HepG2 (cell line): ENCODE data around the gene ATG9A. TPM values are rescaled to one million over a fixed set of nuclear protein-coding genes. Genes with fewer than 3 reads are reported as not detected.

Experiments
- DDIT3 ChIP-seq: sonication (generic); formaldehyde crosslinking; IDR thresholded peaks from 2 replicates; pipeline ENCODE4 v1.4.0; 2020; ENCODE audit warnings: mild to moderate bottlenecking, missing genetic modification reagents
- HNF1B ChIP-seq: sonication (generic); formaldehyde crosslinking; IDR thresholded peaks from 2 replicates; pipeline ENCODE4 v1.5.1; 2020; ENCODE audit warnings: mild to moderate bottlenecking, moderate library complexity, missing genetic modification reagents
- HNRNPUL1 ChIP-seq: fragments of 200-400 bp; formaldehyde crosslinking; IDR thresholded peaks from 2 replicates; pipeline ENCODE4 v1.6.1; 2017; ENCODE audit warnings: low read depth, mild to moderate bottlenecking, low read length, moderate library complexity
- KMT2A ChIP-seq: sonication (generic); formaldehyde crosslinking; IDR thresholded peaks from 2 replicates; pipeline ENCODE4 v1.4.0; 2020; ENCODE audit warnings: missing genetic modification reagents
- NR0B2 ChIP-seq: sonication (generic); formaldehyde crosslinking; IDR thresholded peaks from 2 replicates; pipeline ENCODE4 v1.4.0; 2020; ENCODE audit warnings: mild to moderate bottlenecking, missing genetic modification reagents
- RFX3 ChIP-seq: IDR thresholded peaks from 2 replicates; pipeline ENCODE4 v1.6.1; 2016; ENCODE audit warnings: missing biosample characterization, missing genetic modification reagents
- SNAI1 ChIP-seq: sonication (generic); formaldehyde crosslinking; IDR thresholded peaks from 2 replicates; pipeline ENCODE4 v1.5.0; 2020; ENCODE audit warnings: mild to moderate bottlenecking, missing genetic modification reagents, borderline replicate concordance
- SOX5 ChIP-seq: IDR thresholded peaks from 2 replicates; pipeline ENCODE4 v1.6.1; 2016; ENCODE audit warnings: borderline replicate concordance
- SP1 ChIP-seq, 2 experiments: fragments of 450-650 bp in 1 of 2; sonication (generic) in 1 of 2; formaldehyde crosslinking in 1 of 2; IDR thresholded peaks; 2 replicates each; pipeline versions ENCODE4 v1.4.0 to v1.6.1; 2016 to 2020; ENCODE audit warnings: missing genetic modification reagents in 1 of 2
- TEAD3 ChIP-seq: optimal IDR thresholded peaks from 2 replicates; pipeline ENCODE3; 2016; ENCODE audit warnings: borderline replicate concordance
- ZHX2 ChIP-seq, 2 experiments: sonication (generic) in 1 of 2; formaldehyde crosslinking in 1 of 2; IDR thresholded peaks; 2 replicates each; pipeline versions ENCODE4 v1.6.1 to v1.9.0; 2014 to 2022; ENCODE audit warnings: antibody characterized with exemption in 1 of 2, borderline replicate concordance in 1 of 2, inconsistent platforms in 1 of 2, low read depth in 1 of 2, missing genetic modification reagents in 1 of 2
- ZNF101 ChIP-seq: sonication (generic); formaldehyde crosslinking; IDR thresholded peaks from 2 replicates; pipeline ENCODE4 v1.4.0; 2020; ENCODE audit warnings: mild to moderate bottlenecking, low read depth, missing genetic modification reagents, borderline replicate concordance
- ZNF333 ChIP-seq: sonication (generic); formaldehyde crosslinking; IDR thresholded peaks from 2 replicates; pipeline ENCODE4 v1.4.0; 2020; ENCODE audit warnings: mild to moderate bottlenecking, missing genetic modification reagents, borderline replicate concordance
- ZNF567 ChIP-seq: sonication (generic); formaldehyde crosslinking; IDR thresholded peaks from 2 replicates; pipeline ENCODE4 v1.8.1; 2023; ENCODE audit warnings: mild to moderate bottlenecking, missing genetic modification reagents, borderline replicate concordance
- ZNF644 ChIP-seq: IDR thresholded peaks from 2 replicates; pipeline ENCODE4 v1.6.1; 2016; ENCODE audit warnings: low read depth
- ZNF720 ChIP-seq: sonication (generic); formaldehyde crosslinking; IDR thresholded peaks from 2 replicates; pipeline ENCODE4 v1.4.0; 2020; ENCODE audit warnings: missing genetic modification reagents
- ZNF724P ChIP-seq: sonication (generic); formaldehyde crosslinking; IDR thresholded peaks from 2 replicates; pipeline ENCODE4 v1.8.0; 2022; ENCODE audit warnings: missing genetic modification reagents, borderline replicate concordance
- ZSCAN12 ChIP-seq: sonication (generic); formaldehyde crosslinking; IDR thresholded peaks from 2 replicates; pipeline ENCODE4 v1.9.0; 2021; ENCODE audit warnings: mild to moderate bottlenecking, missing genetic modification reagents
- polyA plus RNA-seq, 8 experiments: library from polyadenylated mRNA; depleted of rRNA in 3 of 8; stranded (reverse) in 7 of 8; unstranded in 1 of 8; fragments of >200 nt; fragmentation: Illumina TruSeq in 4 of 8; extraction: Trizol in 4 of 8; gene quantifications; 2 replicates each; pipeline versions ENCODE4 v1.2.1 to v1.2.3, GENCODE V29; 2011 to 2016; ENCODE audit warnings: low read depth in 4 of 8, missing spikeins in 1 of 8, mixed read lengths in 1 of 8; ENCODE audit not compliant: insufficient read depth in 1 of 8
- total RNA-seq, 5 experiments: library from RNA; depleted of rRNA; stranded (reverse); fragments of >200 nt; fragmentation: Illumina TruSeq; extraction: Trizol; gene quantifications; 2 replicates each; pipeline ENCODE4 v1.2.3, GENCODE V29; 2016; ENCODE audit warnings: low read depth in 1 of 5
- TF ChIP-seq, protein P1 (sequence below): sonication (generic); formaldehyde crosslinking; conservative IDR thresholded peaks from 2 replicates; pipeline ENCODE4 v1.8.1; 2023; ENCODE audit warnings: missing genetic modification reagents

Gene ATG9A
- total and polyA plus RNA-seq, 2 of the 13 experiments (the other 11 are each of a cell fraction or from before 2014, with no cell fraction given), result 35.0 to 131 TPM

DNA sequence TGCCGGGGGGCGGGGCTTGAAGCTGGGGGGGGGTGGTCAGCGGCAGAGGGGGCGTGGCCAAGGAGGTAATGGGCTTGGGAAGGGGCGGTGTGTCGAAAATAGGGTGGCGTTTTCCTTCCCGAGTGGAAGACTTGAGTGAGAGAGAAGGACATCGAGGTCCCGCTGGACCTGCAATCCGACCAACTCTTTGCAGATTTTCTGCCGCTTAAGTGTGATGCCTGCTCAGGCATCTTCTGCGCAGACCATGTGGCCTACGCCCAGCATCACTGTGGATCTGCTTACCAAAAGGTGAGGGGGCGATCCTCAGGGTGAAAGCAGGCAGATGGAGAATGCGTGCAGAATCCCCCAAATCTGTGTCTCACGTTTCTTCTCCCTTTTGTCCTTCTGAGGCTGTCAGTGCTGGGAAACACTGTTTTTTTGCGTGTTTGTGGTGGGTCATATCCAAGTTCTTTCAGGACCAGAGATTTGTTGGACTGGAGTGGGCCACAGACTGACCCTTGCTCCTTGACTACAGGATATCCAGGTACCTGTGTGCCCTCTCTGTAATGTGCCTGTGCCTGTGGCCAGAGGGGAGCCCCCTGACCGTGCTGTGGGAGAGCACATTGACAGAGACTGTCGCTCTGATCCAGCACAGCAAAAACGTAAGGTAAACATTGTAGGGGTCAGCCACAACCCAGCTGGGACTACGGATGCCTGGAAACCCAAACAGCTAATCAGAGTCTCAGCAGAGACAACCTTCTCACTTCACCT lies 22.1 kb downstream of the ATG9A start (continued):
- TF ChIP-seq ZHX2 (IDR thresholded peaks at IDR 0.05; ENCODE audit: low read depth), result 0 out of 2 replicates have a peak, but pooled peaks have one; percentile 8
- no peak for TF ChIP-seq ZHX2 (CRISPR knock-in tag; IDR thresholded peaks at IDR 0.05; ENCODE audit: borderline replicate concordance)
- no peak for TF ChIP-seq RFX3
- TF ChIP-seq SP1 (IDR thresholded peaks at IDR 0.05), result no peak
- TF ChIP-seq SP1 (CRISPR knock-in tag; IDR thresholded peaks at IDR 0.05), result peak; percentile 54
- TF ChIP-seq, protein P1, sequence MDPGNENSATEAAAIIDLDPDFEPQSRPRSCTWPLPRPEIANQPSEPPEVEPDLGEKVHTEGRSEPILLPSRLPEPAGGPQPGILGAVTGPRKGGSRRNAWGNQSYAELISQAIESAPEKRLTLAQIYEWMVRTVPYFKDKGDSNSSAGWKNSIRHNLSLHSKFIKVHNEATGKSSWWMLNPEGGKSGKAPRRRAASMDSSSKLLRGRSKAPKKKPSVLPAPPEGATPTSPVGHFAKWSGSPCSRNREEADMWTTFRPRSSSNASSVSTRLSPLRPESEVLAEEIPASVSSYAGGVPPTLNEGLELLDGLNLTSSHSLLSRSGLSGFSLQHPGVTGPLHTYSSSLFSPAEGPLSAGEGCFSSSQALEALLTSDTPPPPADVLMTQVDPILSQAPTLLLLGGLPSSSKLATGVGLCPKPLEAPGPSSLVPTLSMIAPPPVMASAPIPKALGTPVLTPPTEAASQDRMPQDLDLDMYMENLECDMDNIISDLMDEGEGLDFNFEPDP, result no peak
- TF ChIP-seq ZNF720 (CRISPR knock-in tag), result no peak
- TF ChIP-seq SNAI1 (CRISPR knock-in tag), result 0 out of 2 replicates have a peak, but pooled peaks have one; percentile 75
- TF ChIP-seq KMT2A (CRISPR knock-in tag), result no peak
- TF ChIP-seq ZNF101 (CRISPR knock-in tag), result no peak
- no peak for TF ChIP-seq DDIT3 (CRISPR knock-in tag)
- TF ChIP-seq ZNF567, result 0 out of 2 replicates have a peak, but pooled peaks have one; percentile 7
- TF ChIP-seq SOX5 (CRISPR knock-in tag), result no peak
- TF ChIP-seq HNRNPUL1, result no peak
- TF ChIP-seq HNF1B (CRISPR knock-in tag), result peak; percentile 62; the same call in 1 of the 2 replicates
- TF ChIP-seq ZSCAN12, result no peak
- peak; percentile 40; the same call in 1 of the 2 replicates for TF ChIP-seq ZNF333 (CRISPR knock-in tag)
- TF ChIP-seq ZNF644, result no peak
- TF ChIP-seq ZNF724P (CRISPR knock-in tag), result no peak
- peak; percentile 61; the same call in 1 of the 2 replicates for TF ChIP-seq NR0B2 (CRISPR knock-in tag)
- TF ChIP-seq TEAD3 (CRISPR knock-in tag), result no peak
